ENCODE data around the gene CCDC13. TPM values are rescaled to one million over a fixed set of nuclear protein-coding genes. Genes with fewer than 3 reads are reported as not detected.

The CCDC13 gene
- total RNA-seq, 4 donors from 2014 or later: 0.06 TPM; not detected in 3

- 75 to 81% methylated on average over 5 to 6 of the region's 6 CpGs for WGBS, 2 donors
- peak; percentile 12 to 66 for DNase-seq (ENCODE audit: low spot score in 2 of 2)
- H3K4me3 ChIP-seq (ENCODE audit: low read depth, poor library complexity, severe bottlenecking): no peak overlapping the region
- TF ChIP-seq CTCF (IDR thresholded peaks at IDR 0.05) (no peak), POLR2A (IDR thresholded peaks at IDR 0.05) (no peak)
- intact Hi-C loops (cut with DNase I; ENCODE audit: low total_unique reads): no loop called here
Observed at GRCh38 chr3:42734263-42734860, 38.7 kb downstream of the CCDC13 start.

DNA sequence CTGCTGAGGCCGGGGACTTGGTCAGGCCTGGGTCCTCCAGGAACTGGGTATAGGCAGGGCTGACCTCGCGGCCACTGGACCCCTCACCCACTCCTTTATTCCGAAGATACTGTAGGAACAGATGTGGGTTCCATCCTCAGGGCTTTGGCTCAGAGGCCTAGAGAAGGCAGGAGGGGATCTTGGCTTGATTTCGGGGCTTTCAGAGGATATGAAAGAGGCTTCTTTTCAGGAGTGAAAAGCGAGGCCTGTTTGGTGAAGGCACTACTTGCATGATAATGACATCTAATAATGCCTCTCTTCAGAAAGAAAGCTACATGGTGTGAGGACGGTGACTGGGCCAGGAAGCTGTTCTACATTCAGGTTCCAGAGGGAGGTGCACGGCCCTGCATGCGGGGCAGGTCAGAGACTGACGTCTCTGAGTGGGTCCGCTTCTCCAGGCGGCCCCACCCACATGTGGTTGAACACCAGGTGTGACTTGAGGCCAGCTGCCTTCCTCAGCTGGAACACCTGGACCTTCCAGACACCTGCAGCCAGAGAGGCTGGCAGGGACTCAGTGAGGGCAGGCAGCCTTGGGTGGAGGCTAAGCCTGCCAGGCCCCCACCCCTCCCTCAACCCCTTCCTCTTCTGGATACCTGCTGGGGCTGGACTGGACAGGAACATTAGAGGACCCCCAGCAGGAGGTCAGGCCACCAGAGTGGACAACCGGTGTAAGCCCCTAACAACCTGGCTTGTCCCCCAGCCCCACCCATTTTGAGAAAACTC lies 39.4 kb downstream of the CCDC13 start:
- TF ChIP-seq POLR2A (IDR thresholded peaks at IDR 0.05): no peak
- TF ChIP-seq CTCF (IDR thresholded peaks at IDR 0.05): no peak
- WGBS, 2 donors: 82% methylated on average over 13 of the region's 13 CpGs
- H3K4me3 ChIP-seq (ENCODE audit: low read depth, poor library complexity, severe bottlenecking): no peak overlapping the region
- intact Hi-C loops (cut with DNase I; ENCODE audit: low total_unique reads): no loop called here
- peak; percentile 9 to 65 for DNase-seq (ENCODE audit: low spot score in 2 of 2)

DNA sequence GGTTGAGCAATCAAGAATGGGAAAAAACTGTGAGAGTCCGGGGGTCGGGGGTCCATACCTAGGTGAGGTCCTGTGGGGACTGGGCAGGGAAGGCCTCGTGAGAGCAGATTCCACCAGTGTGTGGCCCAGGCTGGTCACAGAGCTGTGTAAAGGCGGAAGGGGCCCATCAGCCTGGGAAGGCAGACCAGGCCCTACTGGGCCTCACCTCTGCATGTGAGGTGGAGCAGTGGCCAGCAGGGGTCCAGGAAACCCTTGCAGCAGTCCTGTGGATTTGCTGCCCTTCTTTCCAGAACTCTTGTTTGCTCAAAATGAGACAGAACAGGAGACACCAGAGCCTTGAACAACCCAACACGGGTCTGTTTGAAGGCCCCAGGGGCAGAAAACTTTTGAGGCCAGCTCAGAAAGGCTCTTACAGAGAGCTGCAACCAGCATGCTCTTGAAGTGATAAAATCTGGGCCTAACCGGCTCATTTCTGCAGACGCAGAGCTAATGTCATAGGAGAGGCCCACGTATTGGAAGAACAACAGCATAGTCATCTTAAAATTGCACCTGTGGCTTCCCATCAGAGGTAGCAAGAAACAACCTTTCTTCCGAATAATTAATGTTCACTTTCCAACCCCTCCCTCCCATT lies 40.1 kb downstream of the CCDC13 start:
- 85 to 91% methylated on average over 9 of the region's 9 CpGs for WGBS, 2 donors
- intact Hi-C loops (cut with DNase I; ENCODE audit: low total_unique reads): no loop called here
- DNase-seq (ENCODE audit: low spot score in 2 of 2): peak; percentile 10 to 67
- TF ChIP-seq CTCF (IDR thresholded peaks at IDR 0.05) (no peak), POLR2A (IDR thresholded peaks at IDR 0.05) (no peak)
- no peak overlapping the region for H3K4me3 ChIP-seq (ENCODE audit: low read depth, poor library complexity, severe bottlenecking)

DNA sequence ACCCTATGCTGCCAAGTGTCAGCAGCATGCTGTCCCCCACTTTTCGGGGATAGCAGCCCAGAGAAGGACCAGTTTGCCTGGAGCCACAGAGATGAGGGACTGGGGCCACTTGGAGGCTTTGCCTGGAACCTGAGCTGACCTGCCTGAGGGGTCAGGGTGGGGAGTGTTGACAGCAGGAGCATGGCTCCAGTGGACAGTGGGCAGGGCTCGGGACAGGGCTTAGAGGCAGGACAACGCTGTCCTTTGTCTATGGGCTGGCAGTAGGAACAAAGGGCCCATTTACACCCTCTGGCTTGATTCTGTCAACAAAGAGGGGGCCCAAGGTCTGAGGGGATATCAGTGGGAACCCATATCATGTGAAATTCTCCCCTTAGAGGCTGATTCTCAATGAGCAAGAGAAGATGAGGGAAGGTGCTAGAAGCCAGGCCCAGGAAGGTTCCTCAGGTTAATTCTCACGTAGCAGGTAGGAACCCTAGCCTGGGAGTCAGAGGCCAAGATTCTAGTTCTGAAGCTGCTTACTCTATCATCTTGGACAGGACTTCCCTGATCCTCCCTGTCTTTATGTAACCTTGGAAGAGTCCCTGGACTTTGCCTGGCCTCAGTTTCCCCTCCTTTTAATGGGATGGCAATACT lies 40.7 kb downstream of the CCDC13 start:
- TF ChIP-seq CTCF (IDR thresholded peaks at IDR 0.05): no peak
- TF ChIP-seq POLR2A (IDR thresholded peaks at IDR 0.05): no peak
- DNase-seq (ENCODE audit: low spot score in 2 of 2): peak; percentile 16 to 84
- WGBS, 2 donors: 72 to 78% methylated on average over 3 to 4 of the region's 4 CpGs
- intact Hi-C loops (cut with DNase I; ENCODE audit: low total_unique reads): no loop called here
- no peak overlapping the region for H3K4me3 ChIP-seq (ENCODE audit: low read depth, poor library complexity, severe bottlenecking)

DNA sequence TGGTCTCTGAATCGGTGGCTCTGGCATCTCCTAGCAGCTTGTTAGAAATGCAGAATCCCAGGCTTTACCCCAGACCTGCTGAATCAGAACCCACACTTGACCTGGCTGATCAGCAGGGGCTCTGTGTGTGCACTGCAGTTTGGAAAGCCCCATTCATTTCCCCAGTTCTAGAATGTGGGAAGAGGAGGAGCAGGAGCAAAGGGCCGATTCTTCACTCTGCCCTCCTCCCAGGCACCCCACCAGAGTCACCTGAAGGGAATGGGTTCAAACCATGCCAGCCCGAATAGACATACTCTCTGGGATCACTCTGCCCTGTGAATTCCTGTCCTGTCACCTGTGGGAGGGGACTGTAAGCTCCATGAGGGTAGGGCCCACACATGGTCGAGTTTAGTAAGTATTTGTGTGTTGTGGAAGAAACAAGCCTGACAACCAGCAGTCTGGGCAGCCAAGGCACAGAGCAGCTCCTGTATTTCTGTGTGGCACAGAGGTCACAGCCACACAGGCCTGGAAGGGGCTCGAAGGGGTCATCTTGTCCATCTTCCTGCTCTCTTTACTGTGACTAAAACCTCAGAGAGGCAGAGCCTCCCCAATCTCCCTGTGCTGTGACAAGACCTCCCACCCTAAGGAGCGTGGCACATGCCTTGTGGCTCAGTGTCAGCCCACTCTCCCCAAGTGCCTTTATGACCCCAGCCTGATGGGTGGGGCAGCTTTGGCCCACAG lies 41.4 kb downstream of the CCDC13 start:
- DNase-seq (ENCODE audit: low spot score in 2 of 2): peak; percentile 9 to 54
- intact Hi-C loops (cut with DNase I; ENCODE audit: low total_unique reads): no loop called here
- H3K4me3 ChIP-seq (ENCODE audit: low read depth, poor library complexity, severe bottlenecking): no peak overlapping the region
- no peak for TF ChIP-seq CTCF (IDR thresholded peaks at IDR 0.05)
- TF ChIP-seq POLR2A (IDR thresholded peaks at IDR 0.05): no peak
- 91 to 92% methylated on average over 6 of the region's 6 CpGs for WGBS, 2 donors

All from lower leg skin (tissue), 4 donors.